CD4-positive, alpha-beta T cell treated with Interferon gamma for 1 hour (primary cell): ENCODE measurements around the gene PSMC2.
"Not testable (repeated sequence)": the region's sequence is repeated elsewhere in the genome, so short reads cannot be mapped to it uniquely, and the experiment has no call there.

Source experiments
- DNase-seq: peaks from one replicate; pipeline ENCODE4 v3.0.0-alpha.2; 2020

PSMC2 gene

DNA sequence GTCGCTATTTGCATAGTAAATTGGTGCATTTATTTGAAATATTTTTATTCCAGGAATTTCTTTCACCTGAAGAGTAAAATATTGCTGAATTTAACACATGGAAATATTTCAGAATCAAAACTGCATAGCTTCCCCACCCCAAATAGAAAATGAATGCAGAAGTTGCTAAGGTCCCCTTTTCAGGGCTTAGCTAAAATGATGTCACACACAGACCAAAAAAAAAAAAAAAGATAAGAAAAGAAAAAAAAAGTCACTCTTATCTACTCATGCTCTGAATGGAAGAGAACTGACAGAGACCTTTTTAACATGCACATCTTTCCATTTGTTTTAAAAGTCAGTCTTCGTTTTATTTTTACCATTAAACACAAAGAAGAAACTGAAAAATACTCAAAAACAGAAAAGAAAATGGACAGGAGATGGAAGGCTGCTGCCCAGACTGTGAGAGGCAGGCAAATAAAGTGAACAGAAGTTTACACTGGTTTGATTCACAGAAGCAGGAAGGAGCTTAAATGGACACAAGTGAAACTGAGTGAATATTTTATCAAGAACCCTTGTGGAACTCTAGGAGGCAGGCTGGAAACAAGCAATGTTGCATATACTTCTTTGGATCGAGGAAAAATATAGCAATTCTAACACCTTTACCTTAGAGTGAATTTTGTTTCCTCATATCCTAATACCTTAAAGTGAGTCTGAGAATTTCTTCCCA is 32.0 kb downstream of the PSMC2 start:
- no peak for DNase-seq

- DNase-seq = no peak
These were observed 33.1 kb downstream of the PSMC2 start for GRCh38 chr7:103380395-103381191.

DNA sequence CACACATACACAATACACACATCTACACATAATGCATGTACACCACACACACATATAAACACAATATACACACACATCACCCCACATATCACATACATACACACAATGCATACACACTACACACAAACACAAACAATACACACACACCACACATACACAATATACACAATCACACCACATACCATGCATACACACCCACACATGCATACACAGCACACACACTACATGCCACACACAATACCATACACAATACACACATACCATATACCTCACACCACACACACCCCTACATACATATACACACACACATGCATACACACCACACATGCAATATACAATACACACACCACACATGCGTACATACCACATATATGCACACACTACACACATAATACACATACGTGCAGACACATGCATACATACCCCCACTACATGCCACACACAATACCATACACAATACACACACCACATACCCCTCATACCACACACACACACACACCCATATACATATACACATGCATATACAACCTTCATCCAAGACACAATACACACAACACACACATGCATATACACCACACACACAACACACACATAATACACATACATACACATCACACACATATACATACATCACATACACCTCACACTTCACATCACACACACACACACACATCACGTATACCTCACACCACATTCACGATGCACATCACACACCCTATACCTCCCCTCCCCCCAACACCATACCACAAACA is 34.0 kb downstream of the PSMC2 start:
- DNase-seq = no peak

- no peak for DNase-seq
These were observed 34.6 kb downstream of the PSMC2 start for GRCh38 chr7:103382032-103382402.

DNA sequence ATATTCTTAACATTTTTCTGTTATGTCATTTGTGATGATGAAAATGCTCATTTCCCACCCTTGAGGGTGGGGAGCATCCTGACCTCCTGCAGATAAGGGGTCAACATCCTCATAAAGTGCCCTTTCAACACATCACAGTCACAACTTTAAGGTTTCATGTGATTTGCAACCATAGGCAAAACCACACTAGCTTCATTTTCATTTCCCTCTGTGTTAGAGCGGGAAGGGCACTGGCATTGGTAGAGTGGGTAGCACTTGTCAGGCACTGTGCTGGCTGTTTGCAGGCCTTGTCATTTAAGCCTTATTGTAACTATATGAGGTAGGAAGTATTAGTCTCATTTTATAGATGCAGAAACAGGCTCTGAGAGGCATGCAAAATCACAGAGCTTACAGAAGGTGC is 39.8 kb downstream of the PSMC2 start:
- DNase-seq = no peak

DNA sequence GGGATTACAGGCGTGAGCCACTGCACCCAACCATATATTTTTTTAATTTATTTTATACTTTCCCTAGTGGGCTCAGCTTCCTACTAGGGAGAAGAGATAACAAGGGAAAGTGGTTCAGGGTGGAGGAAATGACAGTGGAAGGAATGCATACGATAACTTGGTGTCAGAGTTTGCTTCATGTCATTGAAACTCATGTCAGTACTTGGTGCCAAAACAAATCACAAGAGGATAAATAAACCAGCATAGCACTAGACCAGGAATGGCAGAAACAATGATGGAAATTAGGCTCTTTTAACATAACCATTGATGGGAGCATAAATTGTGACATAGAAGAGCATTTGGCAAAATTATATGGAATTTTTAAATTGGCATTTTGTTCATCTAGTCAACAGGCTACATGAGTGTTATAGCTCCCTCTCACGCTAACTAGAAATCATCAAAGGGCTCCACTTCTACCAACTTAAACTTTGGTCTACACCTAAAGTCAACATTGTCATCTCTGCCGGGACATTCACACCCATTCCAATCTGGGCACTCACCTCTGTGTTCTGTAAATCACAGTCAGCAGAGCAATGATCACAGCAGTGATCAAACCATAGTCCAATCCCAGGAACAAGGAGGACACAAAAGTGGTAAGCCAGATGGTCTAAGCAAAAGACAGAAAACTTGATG is 41.2 kb downstream of the PSMC2 start:
- no peak for DNase-seq

DNA sequence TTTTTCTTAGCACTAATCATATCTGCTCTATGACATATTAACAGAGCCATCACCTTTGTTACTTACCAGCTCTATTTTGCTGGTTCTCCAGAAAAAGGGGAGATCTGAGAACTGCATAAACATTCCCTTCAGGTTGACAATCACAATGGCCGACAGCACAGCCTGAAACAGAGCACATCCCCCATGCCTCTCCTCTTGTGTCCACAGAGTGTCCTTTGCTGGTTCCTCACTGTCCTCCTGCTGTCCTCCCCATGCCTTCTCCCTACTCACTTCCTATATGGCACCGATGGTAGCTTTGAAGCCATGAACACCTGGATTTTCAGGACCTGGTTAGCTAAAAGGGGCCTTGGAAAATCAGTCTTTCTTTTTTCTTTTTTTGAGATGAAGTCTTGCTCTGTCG is 41.8 kb downstream of the PSMC2 start:
- DNase-seq = no peak

GRCh38 chr7:103391150-103391549 is 43.7 kb downstream of the PSMC2 start:
- DNase-seq = no peak

GRCh38 chr7:103391976-103392375 is 44.5 kb downstream of the PSMC2 start:
- no peak for DNase-seq

DNA sequence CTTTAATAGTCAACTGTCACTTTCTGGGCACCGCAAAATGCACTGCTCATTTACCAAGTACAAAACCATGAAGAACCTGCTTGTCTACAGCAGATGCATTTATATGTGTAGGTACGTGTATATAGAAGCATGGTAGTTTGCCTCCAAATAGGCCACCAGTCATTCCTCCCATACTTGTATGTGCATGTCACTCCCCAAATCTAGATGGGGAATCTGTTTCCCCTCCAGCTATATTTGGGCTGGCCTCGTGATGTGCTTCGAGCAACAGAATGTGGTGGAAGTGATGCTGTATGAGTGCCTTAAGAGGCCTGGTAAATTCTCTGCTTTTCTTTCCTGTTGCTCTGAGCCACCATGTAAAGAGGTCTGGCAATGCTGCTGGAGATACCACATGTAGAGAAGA is 47.1 kb downstream of the PSMC2 start:
- no peak for DNase-seq

DNA sequence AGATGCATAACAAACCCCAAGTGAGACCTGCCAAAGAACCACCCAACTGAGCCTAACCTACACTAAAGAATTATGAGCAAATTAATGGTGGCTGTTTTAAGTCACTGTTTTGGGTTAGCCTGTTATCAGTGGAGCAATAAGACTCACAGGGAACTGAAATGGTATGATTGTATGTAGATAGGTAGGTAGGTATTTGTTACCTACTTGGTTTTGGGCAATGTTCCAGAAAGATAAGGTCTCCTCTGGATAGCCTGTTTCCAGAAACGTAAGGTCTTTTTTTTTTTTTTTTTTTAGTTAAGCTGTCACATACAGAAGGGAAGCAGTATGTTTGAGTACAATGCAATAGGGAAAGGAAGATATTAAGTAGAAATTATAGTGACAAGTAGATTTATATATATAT is 47.6 kb downstream of the PSMC2 start:
- DNase-seq = no peak

DNA sequence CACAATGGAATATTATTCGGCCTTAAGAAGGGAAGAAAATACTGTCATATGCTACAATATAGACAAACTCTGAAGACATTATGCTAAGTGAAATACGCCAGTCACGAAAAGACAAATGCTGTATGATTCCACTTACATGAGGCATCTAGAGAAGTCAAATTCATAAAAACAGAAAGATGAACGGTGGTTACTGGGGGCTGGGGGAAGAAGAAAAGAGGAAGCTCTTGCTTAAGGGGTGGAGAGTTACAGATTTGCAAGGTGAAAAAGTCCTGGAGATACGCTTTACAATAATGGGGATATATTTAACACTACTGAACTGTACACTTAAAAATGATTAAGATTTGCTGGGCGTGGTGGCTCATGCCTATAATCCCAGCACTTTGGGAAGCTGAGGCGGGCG is 49.0 kb downstream of the PSMC2 start:
- DNase-seq = no peak

- DNase-seq = no peak
These were observed 51.2 kb downstream of the PSMC2 start for GRCh38 chr7:103398483-103399127.

GRCh38 chr7:103399687-103400086 is 52.2 kb downstream of the PSMC2 start:
- not testable (repeated sequence) for DNase-seq

GRCh38 chr7:103405789-103406613 is 58.6 kb downstream of the PSMC2 start:
- not testable (repeated sequence) for DNase-seq

- DNase-seq = no peak
These were observed 64.7 kb downstream of the PSMC2 start for GRCh38 chr7:103412151-103412550.

GRCh38 chr7:103413407-103413806 is 66.0 kb downstream of the PSMC2 start:
- DNase-seq = no peak

DNA sequence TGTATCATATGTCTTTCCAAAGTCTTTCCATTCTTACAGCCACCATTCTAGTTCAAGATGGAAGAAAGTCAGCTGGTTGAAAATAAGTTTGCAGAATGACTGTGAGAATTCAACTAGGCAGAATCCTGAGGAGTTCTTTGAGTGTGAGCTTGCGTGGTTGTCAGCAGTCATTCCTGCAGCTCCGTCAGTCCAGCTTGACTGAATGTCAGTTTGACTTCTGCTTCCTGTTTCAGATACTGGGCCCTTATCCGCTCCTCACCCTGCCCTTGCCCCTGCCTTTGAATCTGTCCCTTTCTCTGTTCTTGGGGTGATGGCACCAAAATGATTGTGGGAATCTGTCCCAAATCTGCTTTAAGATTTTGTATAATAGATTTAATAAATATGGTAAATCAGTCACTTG is 70.8 kb downstream of the PSMC2 start:
- DNase-seq = no peak
